ENCODE results near the gene ZPBP. TPM values are rescaled to one million over a fixed set of nuclear protein-coding genes. Genes with fewer than 3 reads are reported as not detected.

Gene ZPBP
- total and polyA plus RNA-seq, 4 donors, result 0.05 to 0.17 (median 0.14) TPM; not detected in 1

DNA sequence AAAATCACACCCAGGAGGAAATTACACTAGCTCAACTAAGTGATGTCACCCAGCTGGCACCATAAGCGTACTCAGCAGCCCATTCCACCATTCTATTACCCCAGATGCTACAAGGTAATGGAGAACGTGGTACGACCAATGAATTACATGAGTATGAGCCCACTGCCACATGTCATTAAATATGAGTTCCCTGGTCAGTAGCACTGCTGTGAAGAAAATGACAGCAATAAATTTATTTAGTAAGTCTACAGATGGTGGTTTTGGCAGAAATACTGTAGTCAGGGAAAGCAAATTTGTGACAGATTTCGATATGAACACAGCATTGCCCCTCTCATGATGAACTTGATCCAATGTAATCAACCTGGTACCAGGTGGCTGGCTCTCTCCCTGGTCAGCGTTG lies 165.4 kb downstream of the ZPBP start:
- H3K4me1 ChIP-seq (ENCODE audit: control insufficient read depth in 4 of 4, insufficient read depth in 4 of 4, low read length in 3 of 4), result no peaks in the 10 kb centered on the region
- no peak overlapping the region for H3K4me3 ChIP-seq (ENCODE audit: low read depth in 1 of 3, low read length in 3 of 3)
- no peak for DNase-seq (ENCODE audit: low spot score)
- no peak overlapping the region for H3K9ac ChIP-seq (ENCODE audit: low read depth in 1 of 2, low read length in 2 of 2)
- no peaks in the 10 kb centered on the region for H3K36me3 ChIP-seq (ENCODE audit: control insufficient read depth in 4 of 4, insufficient read depth in 3 of 4, low read depth in 1 of 4, low read length in 3 of 4)
- TF ChIP-seq FOXA2 (IDR thresholded peaks at IDR 0.05), result no peak
- no peak for TF ChIP-seq JUND (IDR thresholded peaks at IDR 0.05)
- TF ChIP-seq, protein P1, sequence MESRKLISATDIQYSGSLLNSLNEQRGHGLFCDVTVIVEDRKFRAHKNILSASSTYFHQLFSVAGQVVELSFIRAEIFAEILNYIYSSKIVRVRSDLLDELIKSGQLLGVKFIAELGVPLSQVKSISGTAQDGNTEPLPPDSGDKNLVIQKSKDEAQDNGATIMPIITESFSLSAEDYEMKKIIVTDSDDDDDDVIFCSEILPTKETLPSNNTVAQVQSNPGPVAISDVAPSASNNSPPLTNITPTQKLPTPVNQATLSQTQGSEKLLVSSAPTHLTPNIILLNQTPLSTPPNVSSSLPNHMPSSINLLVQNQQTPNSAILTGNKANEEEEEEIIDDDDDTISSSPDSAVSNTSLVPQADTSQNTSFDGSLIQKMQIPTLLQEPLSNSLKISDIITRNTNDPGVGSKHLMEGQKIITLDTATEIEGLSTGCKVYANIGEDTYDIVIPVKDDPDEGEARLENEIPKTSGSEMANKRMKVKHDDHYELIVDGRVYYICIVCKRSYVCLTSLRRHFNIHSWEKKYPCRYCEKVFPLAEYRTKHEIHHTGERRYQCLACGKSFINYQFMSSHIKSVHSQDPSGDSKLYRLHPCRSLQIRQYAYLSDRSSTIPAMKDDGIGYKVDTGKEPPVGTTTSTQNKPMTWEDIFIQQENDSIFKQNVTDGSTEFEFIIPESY (IDR thresholded peaks at IDR 0.05), result no peak
- TF ChIP-seq GABPA (IDR thresholded peaks at IDR 0.05 in 1 of 2, conservative IDR thresholded peaks at IDR 0.05 in 1 of 2), result no peak
- TF ChIP-seq, protein P2, sequence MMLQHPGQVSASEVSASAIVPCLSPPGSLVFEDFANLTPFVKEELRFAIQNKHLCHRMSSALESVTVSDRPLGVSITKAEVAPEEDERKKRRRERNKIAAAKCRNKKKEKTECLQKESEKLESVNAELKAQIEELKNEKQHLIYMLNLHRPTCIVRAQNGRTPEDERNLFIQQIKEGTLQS (IDR thresholded peaks at IDR 0.05), result no peak
- no peak for TF ChIP-seq HNF4A (conservative IDR thresholded peaks at IDR 0.05)
- no peak for TF ChIP-seq FOXA1 (IDR thresholded peaks at IDR 0.05)
- no peak for TF ChIP-seq SP1 (IDR thresholded peaks at IDR 0.05)
- TF ChIP-seq MAX (IDR thresholded peaks at IDR 0.05), result no peak
- no peak for TF ChIP-seq YY1 (IDR thresholded peaks at IDR 0.05)
- no peak for TF ChIP-seq RAD21 (IDR thresholded peaks at IDR 0.05)
- no peak for TF ChIP-seq TAF1 (conservative IDR thresholded peaks at IDR 0.05)
- no peak for TF ChIP-seq CTCF (IDR thresholded peaks at IDR 0.05; ENCODE audit: low read depth, low read length, missing input control)
- 71% methylated on average over 5 of the region's 5 CpGs for WGBS
- H3K27ac ChIP-seq (ENCODE audit: low read depth in 1 of 2, low read length in 2 of 2), result no peak overlapping the region
- H3K27me3 ChIP-seq (ENCODE audit: control insufficient read depth in 4 of 4, insufficient read depth in 4 of 4, low read length in 3 of 4), result no peaks in the 10 kb centered on the region
- H3K9me3 ChIP-seq (ENCODE audit: control insufficient read depth in 4 of 4, low read length in 3 of 4), result peaks cover 0 to 2% (median 1%) of the 10 kb centered on the region in 4 donors

GRCh38 chr7:49926720-49927119 lies 166.3 kb downstream of the ZPBP start:
- Histone ChIP-seq H3K4me3 (ENCODE audit: low read depth in 1 of 3, low read length in 3 of 3) (no peak overlapping the region), H3K9me3 (ENCODE audit: control insufficient read depth in 4 of 4, low read length in 3 of 4) (peaks cover 0 to 2% (median under 1%) of the 10 kb centered on the region in 4 donors), H3K9ac (ENCODE audit: low read depth in 1 of 2, low read length in 2 of 2) (no peak overlapping the region), H3K27ac (ENCODE audit: low read depth in 1 of 2, low read length in 2 of 2) (no peak overlapping the region), H3K36me3 (ENCODE audit: control insufficient read depth in 4 of 4, insufficient read depth in 3 of 4, low read depth in 1 of 4, low read length in 3 of 4) (no peaks in the 10 kb centered on the region), H3K4me1 (ENCODE audit: control insufficient read depth in 4 of 4, insufficient read depth in 4 of 4, low read length in 3 of 4) (no peaks in the 10 kb centered on the region), H3K27me3 (ENCODE audit: control insufficient read depth in 4 of 4, insufficient read depth in 4 of 4, low read length in 3 of 4) (no peaks in the 10 kb centered on the region)
- TF ChIP-seq RXRA (IDR thresholded peaks at IDR 0.05), result no peak
- TF ChIP-seq SP1 (IDR thresholded peaks at IDR 0.05), result no peak
- no peak for TF ChIP-seq REST (IDR thresholded peaks at IDR 0.05)
- TF ChIP-seq, protein P1 (IDR thresholded peaks at IDR 0.05), result no peak
- TF ChIP-seq TAF1 (conservative IDR thresholded peaks at IDR 0.05), result no peak
- TF ChIP-seq NR2F2 (IDR thresholded peaks at IDR 0.05), result no peak
- TF ChIP-seq GABPA (IDR thresholded peaks at IDR 0.05 in 1 of 2, conservative IDR thresholded peaks at IDR 0.05 in 1 of 2), result no peak
- WGBS, result 76% methylated on average over 6 of the region's 6 CpGs
- no peak for DNase-seq (ENCODE audit: low spot score)

Measured in liver (tissue), 9 donors.